GM18907 (cell line): ENCODE measurements around the gene MS4A12.
A peak's percentile ranks its signal among the peaks of the same experiment; 100 is the strongest.
"Not testable (repeated sequence)": the region's sequence is repeated elsewhere in the genome, so short reads cannot be mapped to it uniquely, and the experiment has no call there.

Experiments
- ATAC-seq: cut with Tn5 transposase; IDR thresholded peaks from one replicate; pipeline ENCODE4 v1.9.1; 2021; ENCODE audit warnings: mild to moderate bottlenecking, moderate library complexity; ENCODE audit not compliant: unreplicated experiment

The MS4A12 gene, protein sequence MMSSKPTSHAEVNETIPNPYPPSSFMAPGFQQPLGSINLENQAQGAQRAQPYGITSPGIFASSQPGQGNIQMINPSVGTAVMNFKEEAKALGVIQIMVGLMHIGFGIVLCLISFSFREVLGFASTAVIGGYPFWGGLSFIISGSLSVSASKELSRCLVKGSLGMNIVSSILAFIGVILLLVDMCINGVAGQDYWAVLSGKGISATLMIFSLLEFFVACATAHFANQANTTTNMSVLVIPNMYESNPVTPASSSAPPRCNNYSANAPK

DNA sequence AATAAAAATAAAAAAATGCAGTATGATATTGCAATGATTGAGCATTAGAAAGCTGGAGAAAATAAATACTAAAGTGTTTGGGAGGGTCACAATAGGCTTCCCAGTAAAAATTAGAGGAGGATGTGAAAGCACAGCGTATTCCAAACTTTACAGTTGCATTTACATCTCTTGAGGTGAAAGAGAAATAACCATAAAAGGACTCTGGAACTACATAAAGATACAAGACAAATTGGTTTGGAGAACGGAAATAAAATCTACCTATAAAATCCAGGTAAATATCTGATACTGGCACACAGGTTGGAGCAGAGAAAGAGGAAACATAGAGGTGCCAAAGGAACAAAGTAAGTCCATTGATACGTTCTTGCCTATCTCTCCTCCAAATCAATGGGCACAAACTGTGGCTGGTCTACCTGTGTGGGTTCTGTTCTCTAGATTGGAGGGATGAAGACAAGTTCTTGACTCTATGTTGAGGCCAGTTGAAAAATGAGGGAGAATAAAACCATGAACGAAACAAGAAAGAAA, at the start of gene MS4A12:
Gene MS4A12, plus strand, starts transcription at position 291 of the 522 bp plus-strand sequence. CDS start 4,541 bp downstream, outside the sequence.
- ATAC-seq = no peak

DNA sequence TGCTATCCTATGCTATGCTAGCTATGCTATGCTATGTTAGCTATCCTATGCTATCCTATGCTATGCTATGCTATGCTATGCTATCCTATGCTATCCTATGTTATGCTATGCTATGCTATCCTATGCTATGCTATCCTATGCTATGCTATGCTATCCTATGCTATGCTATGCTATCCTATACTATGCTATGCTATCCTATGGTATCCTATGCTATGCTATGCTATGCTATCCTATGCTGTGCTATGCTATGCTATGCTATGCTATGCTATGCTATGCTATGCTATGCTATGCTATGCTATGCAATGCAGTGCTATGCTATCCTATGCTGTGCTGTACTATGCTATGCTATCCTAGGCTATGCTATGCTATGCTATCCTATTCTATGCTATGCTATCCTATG, 45.5 kb upstream of the MS4A12 start:
- no peak for ATAC-seq

DNA sequence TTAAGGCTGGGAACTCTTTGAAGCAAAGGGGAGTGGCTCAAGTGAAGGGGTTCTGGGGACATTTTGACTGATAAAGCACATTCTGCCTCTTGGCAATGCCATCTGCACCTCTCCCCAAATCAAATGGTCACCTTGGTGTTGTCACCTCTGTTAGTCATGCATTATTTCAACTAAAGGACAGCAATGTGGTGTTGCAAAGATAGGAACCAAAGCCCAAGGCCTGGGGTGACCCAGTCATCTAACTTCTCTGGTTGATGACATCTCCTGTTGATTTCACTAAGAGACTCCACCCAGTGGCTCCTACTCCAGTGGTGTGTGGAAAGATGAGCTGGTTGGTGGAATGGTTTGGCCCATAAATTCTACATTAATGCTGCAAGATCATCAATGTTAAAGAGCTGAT, 44.7 kb upstream of the MS4A12 start:
- ATAC-seq = no peak

DNA sequence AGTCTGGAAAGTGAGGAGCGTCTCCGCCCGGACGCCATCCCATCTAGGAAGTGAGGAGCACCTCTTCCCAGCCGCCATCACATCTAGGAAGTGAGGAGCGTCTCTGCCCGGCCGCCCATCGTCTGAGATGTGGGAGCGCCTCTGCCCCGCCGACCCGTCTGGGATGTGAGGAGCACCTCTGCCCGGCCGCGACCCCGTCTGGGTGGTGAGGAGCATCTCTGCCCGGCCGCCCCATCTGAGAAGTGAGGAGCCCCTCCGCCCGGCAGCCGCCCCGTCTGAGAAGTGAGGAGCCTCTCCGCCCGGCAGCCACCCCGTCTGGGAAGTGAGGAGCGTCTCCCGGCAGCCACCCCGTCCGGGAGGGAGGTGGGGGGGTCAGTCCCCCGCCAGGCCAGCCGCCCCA, 41.4 kb upstream of the MS4A12 start:
- ATAC-seq = not testable (repeated sequence)

DNA sequence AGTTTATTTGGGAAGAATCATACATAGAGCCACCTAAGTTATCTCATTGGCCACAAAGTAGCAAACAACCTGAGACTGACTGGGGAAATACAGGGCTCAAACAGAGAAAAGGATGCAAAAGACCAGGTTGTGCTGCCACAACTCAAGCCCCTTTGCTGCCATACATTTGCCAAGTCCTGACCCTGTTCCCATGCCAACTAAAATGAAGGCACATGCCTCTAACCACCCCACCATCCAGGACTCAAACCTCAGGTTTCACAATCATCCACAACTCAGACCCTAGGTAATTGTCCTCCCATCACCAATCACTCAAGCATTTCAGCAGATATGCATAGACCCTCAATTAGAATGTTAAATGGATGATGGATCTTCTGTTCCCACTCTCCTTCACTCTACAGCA, 38.4 kb upstream of the MS4A12 start:
- no peak for ATAC-seq

DNA sequence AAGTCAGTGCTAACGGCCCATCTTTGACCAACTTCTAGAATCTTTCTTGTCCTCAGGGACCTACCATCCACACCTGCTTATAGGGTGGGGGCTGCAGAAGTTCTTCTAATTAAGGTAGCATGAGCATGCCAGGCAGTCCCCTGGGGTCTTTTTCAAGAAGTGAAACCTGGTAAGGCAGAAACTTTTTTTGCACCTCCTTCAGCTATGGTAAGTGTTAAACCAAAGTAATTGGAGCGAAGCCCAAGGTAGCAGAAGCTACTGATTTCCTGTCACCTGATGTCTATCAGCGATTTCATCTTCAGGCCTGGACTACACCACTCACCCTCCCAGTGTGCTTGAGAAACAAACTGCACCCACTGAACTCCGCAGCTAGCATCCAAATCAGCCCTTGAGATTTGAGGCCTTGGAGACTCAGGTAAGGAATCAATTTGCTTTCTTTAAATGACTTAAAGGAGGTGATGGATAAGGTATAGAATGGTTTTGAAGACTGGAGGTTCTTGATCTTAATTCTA, 37.0 kb upstream of the MS4A12 start, which contains the start of gene MS4A1:
Gene MS4A1, plus strand, starts transcription at position 317 of the 512 bp plus-strand sequence. CDS start 6,528 bp downstream, outside the sequence.
- ATAC-seq = peak; percentile 93

DNA sequence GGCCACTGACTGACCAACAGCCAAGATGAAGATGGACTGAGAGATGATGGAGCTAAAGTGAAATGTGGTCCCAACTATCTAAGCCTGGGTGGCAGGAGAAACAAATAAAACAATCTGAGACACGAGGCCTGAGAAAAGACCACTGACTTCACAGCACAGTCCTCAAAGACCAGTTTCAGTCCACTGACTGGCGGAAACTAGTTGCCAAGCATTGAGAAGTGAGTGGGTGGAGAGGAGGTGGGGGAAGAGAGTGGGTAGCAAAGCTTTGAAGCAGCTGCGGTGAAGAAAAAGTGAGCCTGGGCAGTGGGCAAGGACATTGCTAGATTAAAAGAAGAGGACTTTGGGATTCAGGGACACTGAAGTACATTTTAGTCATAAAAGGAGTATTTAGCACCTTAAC, 35.0 kb upstream of the MS4A12 start:
- ATAC-seq = peak; percentile 32

DNA sequence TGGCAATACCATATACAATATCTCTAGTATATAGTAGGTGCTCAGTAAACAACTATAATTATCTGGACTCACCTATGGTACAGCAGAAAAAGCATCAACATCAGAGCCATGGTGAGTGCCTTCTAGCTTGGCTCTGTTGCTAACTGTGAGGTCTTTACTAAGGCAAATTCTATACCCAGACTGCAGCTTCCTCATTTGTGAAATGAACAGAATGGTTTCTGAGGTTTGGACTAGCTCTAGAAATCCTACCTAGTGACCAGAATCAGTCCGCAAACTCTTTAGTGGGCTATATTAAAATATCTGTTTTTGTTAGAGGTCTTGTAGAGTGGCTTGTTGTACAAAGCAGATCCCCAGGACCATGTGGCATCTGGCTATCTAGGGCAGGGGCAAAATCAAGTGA, 33.2 kb upstream of the MS4A12 start:
- no peak for ATAC-seq

DNA sequence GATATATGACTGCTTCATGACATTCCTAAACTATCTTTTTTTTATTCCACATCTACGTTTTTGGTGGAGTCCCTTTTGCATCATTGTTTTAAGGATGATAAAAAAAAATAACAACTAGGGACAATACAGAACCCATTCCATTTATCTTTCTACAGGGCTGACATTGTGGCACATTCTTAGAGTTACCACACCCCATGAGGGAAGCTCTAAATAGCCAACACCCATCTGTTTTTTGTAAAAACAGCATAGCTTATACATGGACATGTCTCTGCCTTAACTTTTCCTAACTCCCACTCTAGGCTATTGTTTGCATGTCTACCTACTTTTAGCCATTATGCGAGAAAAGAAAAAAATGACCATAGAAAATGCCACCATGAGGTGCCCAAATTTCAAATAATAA, 23.7 kb upstream of the MS4A12 start:
- ATAC-seq = no peak

DNA sequence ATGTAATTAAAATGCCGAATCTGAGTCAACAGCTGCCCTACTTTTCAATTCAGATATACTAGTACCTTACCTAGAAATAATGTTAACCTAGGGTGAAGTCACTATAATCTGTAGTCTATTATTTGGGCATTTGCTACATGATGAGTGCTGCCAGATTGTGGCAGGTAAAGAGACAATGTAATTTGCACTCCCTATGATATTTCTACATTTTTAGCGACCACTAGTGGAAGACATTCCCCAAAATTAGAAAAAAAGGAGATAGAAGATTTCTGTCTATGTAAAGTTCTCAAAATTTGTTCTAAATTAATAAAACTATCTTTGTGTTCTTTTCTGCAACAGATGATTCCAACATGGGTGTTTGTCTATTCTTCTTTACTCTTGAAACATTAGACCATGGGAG, 22.9 kb upstream of the MS4A12 start:
- ATAC-seq = no peak

DNA sequence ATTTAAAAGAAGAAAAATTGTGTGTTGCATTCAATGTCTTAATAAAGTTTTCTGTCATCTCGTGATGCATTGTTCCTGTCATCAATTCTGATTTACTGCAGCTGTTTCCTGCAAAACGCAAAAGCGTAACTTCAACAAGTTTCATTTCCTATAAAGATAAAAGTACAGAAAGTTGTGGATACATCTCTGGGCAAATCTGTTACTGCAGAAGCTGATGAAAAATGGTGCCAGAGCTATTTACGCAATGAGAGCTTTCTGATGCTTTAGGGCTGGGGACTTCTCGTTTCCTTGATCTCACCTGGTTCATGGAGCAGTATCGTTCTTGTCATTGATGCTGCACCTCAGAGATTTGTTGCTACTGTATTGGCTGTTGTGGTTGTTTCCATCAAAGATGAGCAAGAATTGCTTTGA, 15.5 kb upstream of the MS4A12 start:
- no peak for ATAC-seq

DNA sequence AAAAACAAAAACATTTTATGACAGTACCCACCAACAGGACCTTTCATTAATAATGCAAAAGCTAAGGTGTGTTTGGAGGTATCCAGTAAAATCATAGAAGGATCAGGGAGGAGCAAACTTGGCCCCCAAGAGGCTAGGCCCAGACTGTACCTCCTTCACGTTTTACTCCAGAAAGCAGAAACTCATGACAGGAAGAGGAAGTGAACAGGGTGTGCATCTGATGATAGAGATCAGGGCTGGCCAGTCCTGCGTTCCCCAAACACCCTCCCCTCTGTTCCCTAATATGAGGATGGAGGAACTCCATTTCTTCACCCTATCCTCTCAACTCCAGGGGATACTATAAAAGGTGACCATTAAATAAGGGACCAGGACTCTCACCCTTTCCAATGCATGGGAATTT, 10.2 kb upstream of the MS4A12 start:
- no peak for ATAC-seq

DNA sequence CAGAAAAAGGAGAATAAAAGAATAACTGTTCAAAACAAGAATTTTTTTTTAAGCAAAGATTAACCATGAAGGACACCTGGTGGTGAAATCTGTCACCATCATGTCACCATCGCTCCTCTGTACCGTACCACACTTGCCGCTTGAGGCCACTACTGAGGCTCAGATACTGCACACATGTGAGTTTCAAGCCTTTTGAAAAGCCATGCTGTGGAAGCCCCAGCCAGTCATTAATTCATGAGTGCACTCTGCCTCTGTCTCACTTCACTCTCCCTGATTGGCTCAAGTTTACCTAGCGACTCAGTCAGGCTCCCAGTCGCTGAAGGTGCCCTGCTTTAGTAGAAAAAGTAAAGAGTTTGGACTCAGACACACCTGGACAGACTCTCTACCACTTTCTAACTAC, 6.6 kb upstream of the MS4A12 start:
- peak; percentile 98 for ATAC-seq

DNA sequence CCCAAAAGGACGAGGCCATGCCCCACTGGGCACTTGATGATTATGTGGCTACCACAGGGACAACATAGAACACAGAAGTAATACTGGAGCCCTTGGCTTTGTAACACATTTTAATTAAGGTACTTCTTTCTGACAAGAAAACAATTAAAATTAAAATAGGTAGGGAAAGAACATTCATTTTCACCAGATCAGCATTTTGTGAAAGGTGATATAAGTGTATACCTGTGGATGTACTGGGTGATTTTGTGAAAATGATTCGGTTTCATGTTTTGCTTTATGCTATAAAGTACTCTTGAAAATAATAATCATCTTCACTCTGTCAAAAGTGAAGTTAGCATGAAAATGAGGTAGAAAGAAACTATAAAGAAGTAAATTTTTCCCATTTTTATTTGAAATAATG, 876 bp downstream of the MS4A12 start:
- no peak for ATAC-seq

DNA sequence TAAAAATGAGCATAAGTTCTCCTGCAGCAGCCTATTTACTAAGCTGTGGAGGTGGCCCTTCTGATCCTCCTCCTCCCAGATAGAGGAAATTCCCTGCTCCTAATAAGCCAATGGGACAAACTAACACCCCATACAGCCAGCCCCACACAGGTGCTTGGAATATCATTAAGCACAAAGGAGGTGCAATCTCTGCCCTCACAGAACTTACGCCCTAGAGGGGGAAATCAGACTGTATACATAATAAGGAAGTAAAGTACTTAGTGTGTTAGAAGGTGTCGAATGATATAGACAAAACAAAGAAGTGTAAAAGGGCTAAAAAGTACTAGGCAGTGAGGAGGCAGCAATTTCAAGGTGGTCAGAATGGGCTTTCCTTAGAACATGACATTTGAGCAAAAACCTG, 5.8 kb downstream of the MS4A12 start:
- ATAC-seq = no peak

DNA sequence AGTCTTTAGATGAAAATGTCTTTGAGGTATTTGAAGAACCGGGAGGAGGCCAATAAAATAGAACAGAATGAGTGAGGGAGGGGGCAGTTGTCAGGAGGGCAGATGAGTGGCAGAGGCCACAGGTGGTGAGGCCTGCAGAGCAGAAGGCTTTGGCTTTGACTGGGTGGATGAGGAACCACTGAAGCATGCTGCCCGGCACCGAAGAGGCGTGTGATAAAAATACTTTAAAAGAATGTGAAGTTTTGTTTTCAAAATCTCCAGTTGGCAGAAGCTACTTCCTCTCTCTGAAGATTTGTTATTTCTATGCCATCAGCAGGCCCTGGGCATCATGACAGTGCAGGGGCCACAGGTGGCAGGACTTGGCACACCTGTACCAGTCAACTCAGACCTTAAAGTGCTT, 6.3 kb downstream of the MS4A12 start:
- ATAC-seq = peak; percentile 45

DNA sequence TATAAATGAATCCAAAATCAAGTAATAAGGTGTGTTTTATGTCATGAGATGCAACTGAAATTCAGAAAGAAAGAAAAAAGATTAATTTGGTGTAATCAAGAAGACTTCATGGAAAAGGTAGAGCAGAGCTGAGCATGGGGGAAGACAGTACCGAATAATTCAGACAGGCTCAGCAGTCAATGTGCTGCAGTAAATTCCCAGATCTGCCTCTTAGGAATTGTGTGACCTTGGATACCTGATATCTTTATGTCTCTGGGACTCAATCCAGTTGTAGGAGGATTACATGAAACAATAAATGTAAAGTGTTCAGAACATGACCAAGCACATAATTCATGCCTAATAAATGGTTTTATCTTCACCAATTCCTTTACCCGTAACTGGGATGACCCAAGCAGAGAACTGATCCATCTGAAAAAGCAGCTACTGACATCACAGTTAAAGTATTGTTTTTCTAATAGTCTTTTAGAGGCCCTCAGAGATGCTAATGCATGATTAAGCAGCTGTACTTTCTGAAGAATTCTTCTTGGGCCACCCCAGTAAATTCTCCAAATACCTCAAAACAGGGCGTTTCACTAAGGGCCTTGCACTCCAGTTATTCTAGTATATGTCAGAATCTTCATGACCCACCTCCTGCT, 7.8 kb downstream of the MS4A12 start:
- ATAC-seq = no peak

DNA sequence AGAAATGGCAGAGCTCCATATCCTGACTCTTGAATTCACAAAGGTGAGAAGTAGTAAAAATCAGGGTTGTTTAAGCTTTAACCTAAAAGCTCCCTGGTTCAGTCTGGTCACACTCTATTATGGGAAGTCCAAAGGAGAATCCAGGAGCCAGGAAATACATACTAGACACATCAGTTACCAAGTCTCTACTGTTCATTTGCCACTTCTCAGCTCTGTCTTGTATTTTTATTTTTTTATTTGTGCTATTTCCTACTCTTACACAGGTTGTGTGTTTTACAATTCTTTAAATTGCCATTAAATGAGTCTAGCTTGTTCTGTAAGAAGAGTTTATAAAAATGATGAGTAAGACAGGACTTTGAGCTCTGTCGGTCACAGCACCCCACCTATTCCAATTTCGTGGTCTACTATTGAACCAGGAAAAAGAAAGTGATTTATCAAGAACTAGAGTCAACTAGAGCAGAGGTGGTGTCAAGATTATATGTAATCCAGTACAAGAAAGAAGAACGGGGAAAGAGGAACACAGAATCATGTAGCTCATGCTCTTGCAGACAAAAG, 9.7 kb downstream of the MS4A12 start:
- ATAC-seq = no peak

DNA sequence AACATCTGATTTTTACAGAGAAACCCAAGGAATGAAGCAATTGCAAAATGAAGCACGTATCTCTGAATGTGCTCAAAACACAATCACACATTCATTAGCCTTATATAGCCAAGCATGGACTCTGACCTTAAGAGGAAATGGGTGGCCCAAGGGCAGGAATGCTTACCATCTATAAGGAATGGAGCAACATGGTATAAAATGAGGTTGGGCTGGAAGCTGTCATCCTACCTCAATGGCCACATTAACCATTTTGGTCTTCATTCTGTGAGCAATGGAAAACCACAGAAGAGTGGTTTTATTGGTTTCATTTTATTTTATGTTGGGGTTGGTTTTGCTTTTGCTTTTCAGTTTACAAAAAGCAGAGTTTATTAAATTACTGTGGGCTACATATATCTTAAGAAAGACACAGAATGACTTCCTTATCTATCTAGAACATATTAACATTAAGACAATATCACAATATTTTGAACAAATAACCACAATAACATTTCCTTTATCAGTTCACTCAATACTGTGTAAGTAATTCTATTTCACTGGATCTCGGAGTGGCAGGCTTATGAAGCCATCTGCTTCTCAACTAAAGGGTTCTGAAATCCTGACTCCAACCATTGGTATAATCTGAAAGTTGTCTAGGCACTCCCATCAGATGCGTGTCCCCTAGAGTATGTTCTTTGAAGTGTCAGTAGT, 11.8 kb downstream of the MS4A12 start:
- ATAC-seq = no peak

DNA sequence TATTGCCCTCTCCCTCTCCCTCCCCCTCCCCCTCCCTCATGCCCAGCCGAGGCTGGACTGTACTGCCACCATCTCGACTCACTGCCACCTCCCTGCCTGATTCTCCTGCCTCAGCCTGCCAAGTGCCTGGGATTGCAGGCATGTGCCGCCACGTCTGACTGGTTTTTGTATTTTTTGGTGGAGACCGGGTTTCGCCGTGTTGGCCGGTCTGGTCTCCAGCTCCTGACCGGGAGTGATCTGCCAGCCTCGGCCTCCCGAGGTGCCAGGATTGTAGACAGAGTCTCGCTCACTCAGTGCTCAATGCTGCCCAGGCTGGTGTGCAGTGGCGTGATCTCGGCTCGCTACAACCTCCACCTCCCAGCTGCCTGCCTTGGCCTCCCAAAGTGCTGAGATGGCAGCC, 17.0 kb downstream of the MS4A12 start:
- ATAC-seq = not testable (repeated sequence)

DNA sequence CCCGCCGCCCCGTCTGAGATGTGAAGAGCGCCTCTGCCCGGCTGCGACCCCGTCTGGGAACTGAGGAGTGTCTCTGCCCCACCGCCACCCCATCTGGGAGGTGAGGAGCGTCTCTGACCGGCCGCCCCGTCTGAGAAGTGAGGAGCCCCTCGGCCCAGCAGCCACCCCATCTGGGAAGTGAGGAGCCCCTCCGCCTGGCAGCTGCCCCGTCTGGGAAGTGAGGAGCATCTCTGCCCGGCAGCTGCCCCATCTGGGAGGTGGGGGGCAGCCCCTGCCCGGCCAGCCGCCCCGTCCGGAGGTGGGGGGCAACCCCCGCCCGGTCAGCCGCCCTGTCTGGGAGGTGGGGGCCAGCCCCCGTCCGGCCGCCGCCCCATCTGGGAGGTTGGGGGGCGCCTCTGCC, 17.6 kb downstream of the MS4A12 start:
- not testable (repeated sequence) for ATAC-seq
